HepG2 (cell line): Measurements from ENCODE around the gene KRTAP9-9. TPM values are rescaled to one million over a fixed set of nuclear protein-coding genes. Genes with fewer than 3 reads are reported as not detected.
"Not testable (repeated sequence)": the region's sequence is repeated elsewhere in the genome, so short reads cannot be mapped to it uniquely, and the experiment has no call there.

Source experiments
- ATAC-seq: fragments of 200-7000 bp; cut with Tn5 transposase; 3 replicates; pipeline ENCODE4 v1.9.1; 2020; ENCODE audit warnings: mild to moderate bottlenecking, moderate library complexity
- BruUV-seq: library from RNA; stranded (reverse); fragments of 400-500 nt; replicated peaks from 2 replicates; lab custom pipeline; 2021; lab: Mats Ljungman, UMichigan
- CTCF ChIA-PET: fragments of 300-600 bp; formaldehyde crosslinking; extraction: SDS; loops from one replicate; lab custom pipeline; 2021; ENCODE audit warnings: low total read pairs, inconsistent platforms, low intra/inter-chr PET ratio; lab: Yijun Ruan, JAX
- POLR2A ChIA-PET: fragments of 350-600 bp; sonication (Branson Sonifier 250); formaldehyde crosslinking; loops from one replicate; lab custom pipeline; 2020; ENCODE audit warnings: antibody characterized with exemption, inconsistent platforms; lab: Yijun Ruan, JAX
- DNase-seq: peaks from one replicate; pipeline ENCODE4 v3.0.0-alpha.2; 2015; ENCODE audit warnings: low spot score
- FAIRE-seq: peaks from 3 replicates; lab custom pipeline; 2011; peaks lifted over from hg19 to GRCh38; lab: Jason Lieb, UNC
- H2AFZ ChIP-seq: one replicate; pipeline ENCODE4 v1.6.1; 2011; ENCODE audit warnings: low read length, inconsistent platforms
- H3K27ac ChIP-seq: fragments of 300-600 bp; 3 replicates; pipeline ENCODE4 v1.8.0; 2011; ENCODE audit warnings: mixed run types, mild to moderate bottlenecking, mixed read lengths, low read length, inconsistent platforms; ENCODE audit not compliant: insufficient read depth; ENCODE audit errors: extremely low read length
- H3K27me3 ChIP-seq, 2 experiments: fragments of 200-600 bp in 1 of 2; 2 replicates in 1 of 2; 3 replicates in 1 of 2; pipeline versions ENCODE4 v1.6.0 to v1.8.0; 2011; ENCODE audit warnings: low read length in 2 of 2, mild to moderate bottlenecking in 2 of 2, moderate library complexity in 2 of 2, inconsistent platforms in 1 of 2; ENCODE audit not compliant: insufficient read depth in 2 of 2, control insufficient read depth in 1 of 2
- H3K36me3 ChIP-seq, 2 experiments: fragments of 200-600 bp in 1 of 2; replicated peaks in 1 of 2; 2 replicates in 1 of 2; 3 replicates in 1 of 2; pipeline versions ENCODE4 v1.5.1 to v1.8.0; 2011; ENCODE audit warnings: low read length in 2 of 2, inconsistent platforms in 1 of 2; ENCODE audit not compliant: insufficient read depth in 2 of 2, control insufficient read depth in 1 of 2
- H3K4me1 ChIP-seq: 2 replicates; pipeline ENCODE4 v1.5.1; 2012; ENCODE audit warnings: low read length, inconsistent platforms; ENCODE audit not compliant: insufficient read depth
- H3K4me2 ChIP-seq: 2 replicates; pipeline ENCODE4 v1.6.0; 2011; ENCODE audit warnings: low read depth, low read length, inconsistent platforms
- H3K4me3 ChIP-seq, 3 experiments: fragments of 200-600 bp in 1 of 3; sonication (generic), shearing (Covaris generic) in 1 of 3; replicated peaks in 1 of 3; 2 replicates each; pipeline ENCODE4 v1.5.1; 2011 to 2016; ENCODE audit warnings: low read length in 3 of 3, inconsistent platforms in 2 of 3, low read depth in 2 of 3, mild to moderate bottlenecking in 2 of 3, control low read depth in 1 of 3, mixed read lengths in 1 of 3; ENCODE audit not compliant: insufficient read depth in 1 of 3
- H3K79me2 ChIP-seq: one replicate; pipeline ENCODE4 v1.6.1; 2011; ENCODE audit warnings: low read length, inconsistent platforms; ENCODE audit not compliant: insufficient read depth
- H3K9ac ChIP-seq: 2 replicates; pipeline ENCODE4 v1.6.0; 2011; ENCODE audit warnings: mild to moderate bottlenecking, low read depth, low read length, inconsistent platforms; ENCODE audit not compliant: insufficient read depth
- H3K9me3 ChIP-seq: 2 replicates; pipeline ENCODE4 v1.5.1; 2012; ENCODE audit warnings: mild to moderate bottlenecking, low read length
- H4K20me1 ChIP-seq: 2 replicates; pipeline ENCODE4 v1.6.0; 2011; ENCODE audit warnings: inconsistent platforms, mild to moderate bottlenecking, low read length, moderate library complexity; ENCODE audit not compliant: insufficient read depth
- FOSL1 ChIP-seq: sonication (generic); formaldehyde crosslinking; IDR thresholded peaks from 2 replicates; pipeline ENCODE4 v1.9.0; 2021; ENCODE audit warnings: missing genetic modification reagents, borderline replicate concordance
- GATAD2A ChIP-seq: IDR thresholded peaks from 2 replicates; pipeline ENCODE4 v1.6.1; 2016
- GTF2F1 ChIP-seq: fragments of 150-350 bp; IDR thresholded peaks from 2 replicates; pipeline ENCODE4 v1.6.1; 2014; ENCODE audit warnings: low read length
- HMGA1 ChIP-seq: sonication (generic); formaldehyde crosslinking; conservative IDR thresholded peaks from 2 replicates; pipeline ENCODE4 v1.4.0; 2020; ENCODE audit warnings: missing genetic modification reagents
- HNRNPUL1 ChIP-seq: fragments of 200-400 bp; formaldehyde crosslinking; IDR thresholded peaks from 2 replicates; pipeline ENCODE4 v1.6.1; 2017; ENCODE audit warnings: low read depth, mild to moderate bottlenecking, low read length, moderate library complexity
- PHF5A ChIP-seq: IDR thresholded peaks from one replicate; pipeline ENCODE4 v1.6.1; 2018; ENCODE audit warnings: low read depth, missing genetic modification reagents; ENCODE audit not compliant: unreplicated experiment
- REXO4 ChIP-seq: sonication (generic); formaldehyde crosslinking; IDR thresholded peaks from 2 replicates; pipeline ENCODE4 v1.8.0; 2022; ENCODE audit warnings: missing genetic modification reagents, mild to moderate bottlenecking, borderline replicate concordance
- YEATS4 ChIP-seq: sonication (generic); formaldehyde crosslinking; IDR thresholded peaks from 2 replicates; pipeline ENCODE4 v1.4.0; 2020; ENCODE audit warnings: missing genetic modification reagents, borderline replicate concordance
- ZBTB21 ChIP-seq: sonication (generic); formaldehyde crosslinking; IDR thresholded peaks from 2 replicates; pipeline ENCODE4 v1.4.0; 2020; ENCODE audit warnings: missing genetic modification reagents
- ZMYM2 ChIP-seq: sonication (generic); formaldehyde crosslinking; IDR thresholded peaks from 2 replicates; pipeline ENCODE4 v1.8.0; 2022; ENCODE audit warnings: mild to moderate bottlenecking, missing genetic modification reagents
- ZNF550 ChIP-seq: sonication (generic); formaldehyde crosslinking; IDR thresholded peaks from 2 replicates; pipeline ENCODE4 v1.4.0; 2020; ENCODE audit warnings: mild to moderate bottlenecking, missing genetic modification reagents, borderline replicate concordance
- ZNF619 ChIP-seq: sonication (generic); formaldehyde crosslinking; IDR thresholded peaks from 2 replicates; pipeline ENCODE4 v1.4.0; 2020; ENCODE audit warnings: mild to moderate bottlenecking, missing genetic modification reagents
- WGBS: methylation state at CpG from one replicate; pipeline ENCODE4 v1.1.6; 2017; ENCODE audit warnings: low lambda C conversion rate; 5-methylcytosine and 5-hydroxymethylcytosine counted together
- in situ Hi-C: cut with HindIII; loops from 2 replicates; pipeline ENCODE4 v1.10.0; 2017; ENCODE audit warnings: low pct_unique_long_range_greater_than_20kb; ENCODE audit not compliant: extremely low pct_ligation_motif_present
- intact Hi-C: fragments of 100-400 bp; cut with micrococcal nuclease; formaldehyde crosslinking; loops from one replicate; pipeline ENCODE4 v1.10.0; 2022; ENCODE audit not compliant: unreplicated experiment
- polyA plus RNA-seq, 8 experiments: library from polyadenylated mRNA; depleted of rRNA in 3 of 8; stranded (reverse) in 7 of 8; unstranded in 1 of 8; fragments of >200 nt; fragmentation: Illumina TruSeq in 4 of 8; extraction: Trizol in 4 of 8; gene quantifications; 2 replicates each; pipeline versions ENCODE4 v1.2.1 to v1.2.3, GENCODE V29; 2011 to 2016; ENCODE audit warnings: low read depth in 4 of 8, missing spikeins in 1 of 8, mixed read lengths in 1 of 8; ENCODE audit not compliant: insufficient read depth in 1 of 8
- total RNA-seq, 5 experiments: library from RNA; depleted of rRNA; stranded (reverse); fragments of >200 nt; fragmentation: Illumina TruSeq; extraction: Trizol; gene quantifications; 2 replicates each; pipeline ENCODE4 v1.2.3, GENCODE V29; 2016; ENCODE audit warnings: low read depth in 1 of 5
- TF ChIP-seq, protein P1 (sequence below): IDR thresholded peaks from 2 replicates; pipeline ENCODE4 v1.6.1; 2016; ENCODE audit warnings: missing biosample characterization, missing genetic modification reagents, low read depth

KRTAP9-9 gene
- total and polyA plus RNA-seq, 2 of the 13 experiments (the other 11 are each of a cell fraction or from before 2014, with no cell fraction given): not detected

DNA sequence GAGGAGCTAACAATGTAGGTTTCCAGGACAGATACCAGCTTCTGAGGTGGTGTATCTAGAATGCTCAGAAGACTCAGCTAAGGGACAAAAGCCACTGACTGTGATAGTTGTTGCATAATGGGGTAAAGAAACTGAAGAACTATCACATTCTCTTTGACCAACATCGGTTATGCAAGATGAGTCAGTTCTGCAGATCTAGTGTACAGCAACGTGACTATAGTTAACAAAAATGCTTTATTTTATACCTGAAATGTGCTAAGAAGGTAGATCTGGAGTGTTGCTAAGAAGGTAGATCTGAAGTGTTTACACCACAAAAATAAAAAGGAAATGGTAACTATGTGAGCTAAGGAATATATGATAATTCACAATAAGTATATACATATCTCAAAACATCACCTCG lies 12.5 kb downstream of the KRTAP9-9 start:
- no peak overlapping the region for H2AFZ ChIP-seq
- CTCF ChIA-PET: no interaction called here
- ATAC-seq (no peak), FAIRE-seq (no peak), DNase-seq (no peak)
- WGBS: no CpG with 5 or more reads among the region's 3 CpGs
- intact Hi-C loops: no loop called here
- in situ Hi-C loops: no loop called here
- H3K4me3 ChIP-seq: no peak overlapping the region
- no peak overlapping the region for H3K9ac ChIP-seq
- POLR2A ChIA-PET: no interaction called here
- H3K27me3 ChIP-seq: no peaks in the 10 kb centered on the region; a peak in 1 of 5 replicates
- H3K4me2 ChIP-seq: no peak overlapping the region
- H3K27ac ChIP-seq: no peak overlapping the region
- H3K79me2 ChIP-seq: no peaks in the 10 kb centered on the region
- no TSS peak for BruUV-seq
- H4K20me1 ChIP-seq: no peaks in the 10 kb centered on the region
- H3K4me1 ChIP-seq: no peaks in the 10 kb centered on the region
- H3K9me3 ChIP-seq: no peaks in the 10 kb centered on the region
- TF ChIP-seq YEATS4: no peak
- TF ChIP-seq, all 625 proteins: peak for 0
- no peaks in the 10 kb centered on the region for H3K36me3 ChIP-seq

DNA sequence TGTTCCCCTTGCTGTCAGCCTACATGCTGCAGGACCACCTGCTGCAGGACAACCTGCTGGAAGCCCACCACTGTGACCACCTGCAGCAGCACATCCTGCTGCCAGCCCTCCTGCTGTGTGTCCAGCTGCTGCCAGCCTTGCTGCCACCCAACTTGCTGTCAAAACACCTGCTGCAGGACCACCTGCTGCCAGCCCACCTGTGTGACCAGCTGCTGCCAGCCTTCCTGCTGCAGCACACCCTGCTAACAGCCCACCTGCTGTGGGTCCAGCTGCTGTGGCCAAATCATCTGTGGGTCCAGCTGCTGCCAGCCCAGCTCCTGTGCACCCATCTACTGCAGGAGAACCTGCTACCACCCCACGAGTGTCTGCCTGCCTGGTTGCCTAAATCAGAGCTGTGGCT lies 16.1 kb downstream of the KRTAP9-9 start:
- H3K36me3 ChIP-seq, POLR2A ChIA-PET, H3K4me1 ChIP-seq, H3K9me3 ChIP-seq, intact Hi-C loops, in situ Hi-C loops, H3K79me2 ChIP-seq, DNase-seq, H3K27ac ChIP-seq, H3K9ac ChIP-seq, ATAC-seq, BruUV-seq, H3K4me2 ChIP-seq, H4K20me1 ChIP-seq, H3K4me3 ChIP-seq, FAIRE-seq, CTCF ChIA-PET, H3K27me3 ChIP-seq, H2AFZ ChIP-seq: not testable (repeated sequence)
- WGBS: no CpG with 5 or more reads among the region's 1 CpG

DNA sequence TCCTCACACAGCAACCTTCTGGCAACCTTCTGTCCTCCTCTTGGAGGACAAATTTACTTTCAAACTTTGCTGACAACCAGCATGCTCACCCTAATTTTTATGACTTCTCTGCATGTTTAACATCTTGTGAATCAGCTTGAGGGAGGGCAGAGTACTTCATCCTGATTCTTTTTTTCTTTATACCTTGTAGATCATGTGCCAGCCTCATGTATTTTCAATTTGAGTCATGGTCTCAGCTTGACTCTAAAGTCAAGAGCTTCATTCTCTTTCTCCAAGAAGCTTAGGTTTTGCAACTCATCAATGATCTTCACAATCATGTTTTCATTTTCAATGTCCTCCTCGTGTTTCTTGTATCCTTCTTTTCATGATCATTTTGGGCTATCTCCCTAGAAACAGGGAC lies 16.7 kb downstream of the KRTAP9-9 start:
- no peak overlapping the region for H2AFZ ChIP-seq
- in situ Hi-C loops: no loop called here
- H3K36me3 ChIP-seq: no peaks in the 10 kb centered on the region
- BruUV-seq: no TSS peak
- no CpG with 5 or more reads among the region's 1 CpG for WGBS
- intact Hi-C loops: no loop called here
- H3K4me1 ChIP-seq: no peaks in the 10 kb centered on the region
- H4K20me1 ChIP-seq: no peaks in the 10 kb centered on the region
- no peaks in the 10 kb centered on the region for H3K79me2 ChIP-seq
- no peak overlapping the region for H3K4me3 ChIP-seq
- TF ChIP-seq GATAD2A (CRISPR knock-in tag) (no peak), PHF5A (no peak), ZNF550 (CRISPR knock-in tag) (no peak), ZNF619 (CRISPR knock-in tag) (no peak), GTF2F1 (no peak), HNRNPUL1 (no peak), REXO4 (CRISPR knock-in tag) (no peak), FOSL1 (no peak), ZBTB21 (CRISPR knock-in tag) (no peak), ZMYM2 (CRISPR knock-in tag) (no peak), HMGA1 (CRISPR knock-in tag) (no peak)
- TF ChIP-seq, protein P1, sequence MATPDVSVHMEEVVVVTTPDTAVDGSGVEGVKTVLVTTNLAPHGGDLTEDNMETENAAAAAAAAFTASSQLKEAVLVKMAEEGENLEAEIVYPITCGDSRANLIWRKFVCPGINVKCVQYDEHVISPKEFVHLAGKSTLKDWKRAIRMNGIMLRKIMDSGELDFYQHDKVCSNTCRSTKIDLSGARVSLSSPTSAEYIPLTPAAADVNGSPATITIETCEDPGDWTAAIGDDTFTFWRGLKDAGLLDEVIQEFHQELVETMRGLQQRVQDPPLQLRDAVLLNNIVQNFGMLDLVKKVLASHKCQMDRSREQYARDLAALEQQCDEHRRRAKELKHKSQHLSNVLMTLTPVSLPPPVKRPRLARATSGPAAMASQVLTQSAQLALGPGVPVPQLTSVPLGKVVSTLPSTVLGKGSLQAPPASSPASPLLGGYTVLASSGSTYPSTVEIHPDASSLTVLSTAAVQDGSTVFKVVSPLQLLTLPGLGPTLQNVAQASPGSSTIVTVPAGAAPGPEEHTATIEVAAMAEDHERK (CRISPR knock-in tag): no peak
- TF ChIP-seq, all 625 proteins: peak for 0
- Histone ChIP-seq H3K9me3 (no peaks in the 10 kb centered on the region), H3K27me3 (no peaks in the 10 kb centered on the region), H3K9ac (no peak overlapping the region), H3K4me2 (no peak overlapping the region), H3K27ac (no peak overlapping the region)
- POLR2A ChIA-PET: no interaction called here
- ATAC-seq (no peak), FAIRE-seq (no peak), DNase-seq (no peak)
- CTCF ChIA-PET: no interaction called here
